ENCODE data around the gene DUSP5. TPM values are rescaled to one million over a fixed set of nuclear protein-coding genes. Genes with fewer than 3 reads are reported as not detected.

Gene DUSP5
- total and polyA plus RNA-seq, 12 donors, result 11.7 to 61.7 (median 17.4) TPM

GRCh38 chr10:110546077-110546476 is 48.4 kb downstream of the DUSP5 start:
- Histone ChIP-seq H3K27ac (peak overlapping the region in 1 of 5 donors; percentile 2), H3K36me3 (replicated peaks in 1 of 2) (no peaks in the 10 kb centered on the region), H3K27me3 (peaks cover 3% of the 10 kb centered on the region), H3K9me3 (replicated peaks in 1 of 3) (no peaks in the 10 kb centered on the region), H3K4me3 (no peak overlapping the region), H3K4me1 (replicated peaks in 1 of 2) (no peaks in the 10 kb centered on the region)
- intact Hi-C loops (cut with DNase I), result loop anchor here in 1 of 2 donors (2.0 to 5.0 kb wide), 2 partner anchors 191 to 234 kb away; no protein-coding TSS in a partner anchor
- WGBS, 4 donors, result 51 to 68% (median 62%) methylated on average over 6 of the region's 6 CpGs
- TF ChIP-seq, protein P1, sequence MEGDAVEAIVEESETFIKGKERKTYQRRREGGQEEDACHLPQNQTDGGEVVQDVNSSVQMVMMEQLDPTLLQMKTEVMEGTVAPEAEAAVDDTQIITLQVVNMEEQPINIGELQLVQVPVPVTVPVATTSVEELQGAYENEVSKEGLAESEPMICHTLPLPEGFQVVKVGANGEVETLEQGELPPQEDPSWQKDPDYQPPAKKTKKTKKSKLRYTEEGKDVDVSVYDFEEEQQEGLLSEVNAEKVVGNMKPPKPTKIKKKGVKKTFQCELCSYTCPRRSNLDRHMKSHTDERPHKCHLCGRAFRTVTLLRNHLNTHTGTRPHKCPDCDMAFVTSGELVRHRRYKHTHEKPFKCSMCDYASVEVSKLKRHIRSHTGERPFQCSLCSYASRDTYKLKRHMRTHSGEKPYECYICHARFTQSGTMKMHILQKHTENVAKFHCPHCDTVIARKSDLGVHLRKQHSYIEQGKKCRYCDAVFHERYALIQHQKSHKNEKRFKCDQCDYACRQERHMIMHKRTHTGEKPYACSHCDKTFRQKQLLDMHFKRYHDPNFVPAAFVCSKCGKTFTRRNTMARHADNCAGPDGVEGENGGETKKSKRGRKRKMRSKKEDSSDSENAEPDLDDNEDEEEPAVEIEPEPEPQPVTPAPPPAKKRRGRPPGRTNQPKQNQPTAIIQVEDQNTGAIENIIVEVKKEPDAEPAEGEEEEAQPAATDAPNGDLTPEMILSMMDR (IDR thresholded peaks at IDR 0.05), result no peak
- no peak for TF ChIP-seq POLR2A (IDR thresholded peaks at IDR 0.05)
- peak in 2 of 7 donors; percentile 28 to 38 for DNase-seq

DNA sequence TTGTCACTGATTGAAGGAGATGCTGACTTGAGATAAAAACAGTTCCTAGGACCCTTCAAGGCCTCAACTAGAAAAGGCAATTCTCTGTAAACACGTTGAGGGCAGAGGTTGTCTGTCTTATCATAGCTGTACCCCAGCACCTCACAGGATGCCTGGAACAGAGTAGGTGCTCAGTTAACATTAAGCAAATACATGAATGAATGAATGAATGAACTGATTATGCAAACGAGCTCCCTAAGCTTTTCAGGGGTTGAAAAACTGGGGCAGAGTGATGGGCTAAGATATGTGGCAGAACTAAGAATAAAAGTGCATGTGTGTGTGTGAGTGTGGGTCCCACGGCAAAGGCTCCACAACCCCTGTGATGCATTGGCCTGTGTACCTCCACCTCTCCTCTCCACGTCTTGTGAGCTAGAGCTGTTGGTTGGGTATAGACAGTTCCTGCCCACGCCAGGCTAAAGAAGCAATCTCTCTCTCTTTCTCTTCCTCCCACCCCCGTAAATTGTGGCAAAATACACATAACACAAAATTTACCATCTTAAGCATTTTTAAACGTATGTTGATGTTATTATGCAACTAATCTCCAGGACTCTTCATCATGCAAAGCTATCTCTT is 48.9 kb downstream of the DUSP5 start:
- H3K27ac ChIP-seq, result peak overlapping the region in 1 of 5 donors; percentile 6
- TF ChIP-seq, protein P1 (IDR thresholded peaks at IDR 0.05), result no peak
- TF ChIP-seq POLR2A (IDR thresholded peaks at IDR 0.05), result no peak
- no peaks in the 10 kb centered on the region for H3K9me3 ChIP-seq (replicated peaks in 1 of 3)
- no peak overlapping the region for H3K4me3 ChIP-seq
- no peaks in the 10 kb centered on the region for H3K4me1 ChIP-seq (replicated peaks in 1 of 2)
- no peaks in the 10 kb centered on the region for H3K36me3 ChIP-seq (replicated peaks in 1 of 2)
- DNase-seq, result no peak
- 62 to 71% (median 67%) methylated on average over 7 of the region's 7 CpGs for WGBS, 4 donors
- H3K27me3 ChIP-seq, result peaks cover 3% of the 10 kb centered on the region
- intact Hi-C loops (cut with DNase I), result loop anchor here in 1 of 2 donors (2.0 to 5.0 kb wide), 2 partner anchors 192 to 234 kb away; no protein-coding TSS in a partner anchor

GRCh38 chr10:110547139-110547761 is 49.5 kb downstream of the DUSP5 start:
- no peaks in the 10 kb centered on the region for H3K4me1 ChIP-seq (replicated peaks in 1 of 2)
- H3K27me3 ChIP-seq, result peaks cover 3% of the 10 kb centered on the region
- no peak overlapping the region for H3K27ac ChIP-seq
- no peaks in the 10 kb centered on the region for H3K9me3 ChIP-seq (replicated peaks in 1 of 3)
- no peak overlapping the region for H3K4me3 ChIP-seq
- DNase-seq, result no peak
- intact Hi-C loops (cut with DNase I), result loop anchor here in 1 of 2 donors (2.0 to 5.0 kb wide), 2 partner anchors 192 to 235 kb away; no protein-coding TSS in a partner anchor
- WGBS, 4 donors, result 9 to 10% (median 9%) methylated on average over 8 of the region's 8 CpGs
- H3K36me3 ChIP-seq (replicated peaks in 1 of 2), result no peaks in the 10 kb centered on the region
- TF ChIP-seq, protein P1 (IDR thresholded peaks at IDR 0.05), result peak; percentile 79 to 90 (median 87)
- no peak for TF ChIP-seq POLR2A (IDR thresholded peaks at IDR 0.05)

DNA sequence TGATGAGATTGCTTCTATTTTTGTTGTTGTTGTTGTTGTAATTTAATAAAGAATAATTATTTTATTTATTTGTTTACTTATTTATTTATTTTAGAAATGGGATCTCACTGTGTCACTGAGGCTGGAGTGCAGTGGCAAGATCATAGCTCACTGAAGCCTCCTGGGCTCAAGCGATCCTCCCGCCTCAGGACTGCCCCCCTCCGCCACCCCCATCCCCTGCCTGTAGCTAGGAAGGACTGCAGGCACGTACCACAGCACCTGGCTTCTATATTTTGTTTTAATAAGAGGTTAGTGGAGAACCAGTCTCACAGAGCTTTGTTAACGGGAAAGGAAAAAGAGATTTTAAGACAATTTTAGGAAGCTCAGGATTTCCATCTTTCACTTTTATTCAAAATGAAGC is 50.3 kb downstream of the DUSP5 start:
- WGBS, 4 donors, result 49 to 64% (median 56%) methylated on average over 5 of the region's 5 CpGs
- Histone ChIP-seq H3K27ac (no peak overlapping the region), H3K36me3 (replicated peaks in 1 of 2) (no peaks in the 10 kb centered on the region)

More for the DNA sequence above, 50.3 kb downstream of the DUSP5 start:
- Histone ChIP-seq H3K4me1 (replicated peaks in 1 of 2) (no peaks in the 10 kb centered on the region), H3K9me3 (replicated peaks in 1 of 3) (no peaks in the 10 kb centered on the region), H3K4me3 (no peak overlapping the region), H3K27me3 (peaks cover 3% of the 10 kb centered on the region)
- no peak for DNase-seq
- intact Hi-C loops (cut with DNase I), result loop anchor here in 1 of 2 donors (5.0 kb wide), 1 partner anchor 236 kb away; no protein-coding TSS in a partner anchor
- TF ChIP-seq POLR2A (IDR thresholded peaks at IDR 0.05), result no peak
- TF ChIP-seq, protein P1 (IDR thresholded peaks at IDR 0.05), result no peak
